NCI-H2196 treated with DMSO at 0.1 percent for 48 hours (cell line): ENCODE results near the gene CFAP206.

ENCODE experiments used
- DNase-seq: peaks from one replicate; lab custom pipeline; 2025; ENCODE audit not compliant: unreplicated experiment; lab: John Stamatoyannopoulos, UW

CFAP206 gene

GRCh38 chr6:87407901-87408720 is at the start of gene CFAP206:
Gene CFAP206 (plus strand): TSS chr6:87407972. CDS start chr6:87409840, 1,868 bp downstream.
- DNase-seq = peak; percentile 74

DNA sequence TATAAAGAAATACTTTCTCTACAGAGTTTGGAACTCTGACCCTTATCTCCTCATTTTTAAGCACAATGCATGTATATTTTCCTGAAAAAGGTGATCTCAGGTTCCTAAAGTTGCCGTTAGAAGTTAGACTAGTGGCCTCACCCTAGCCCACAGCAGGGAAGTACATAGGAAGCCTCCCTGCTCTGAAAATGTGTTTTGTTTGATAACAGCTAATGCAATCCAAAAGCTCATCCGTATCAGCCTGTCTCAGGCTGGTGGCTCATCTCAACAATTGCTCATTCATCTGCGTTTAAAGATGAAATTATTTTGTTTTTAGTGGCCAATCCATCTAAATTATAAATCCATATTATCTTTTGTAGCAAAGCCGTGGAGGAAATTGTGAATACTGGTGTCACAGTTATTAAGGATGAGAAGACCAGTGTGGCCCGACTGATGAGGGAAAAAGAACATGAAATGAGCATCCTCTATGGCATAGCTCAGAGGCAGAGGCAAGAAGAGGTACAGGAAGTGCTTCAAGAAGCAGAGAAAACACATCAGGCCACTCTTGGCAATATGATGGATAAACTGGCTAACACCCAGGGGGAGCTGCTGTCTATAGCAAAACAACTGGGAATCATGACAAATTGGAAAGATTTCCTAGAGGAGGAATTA is 43.0 kb upstream of the CFAP206 start:
- no peak for DNase-seq

GRCh38 chr6:87366072-87366827 is 41.5 kb upstream of the CFAP206 start:
- DNase-seq = no peak

DNA sequence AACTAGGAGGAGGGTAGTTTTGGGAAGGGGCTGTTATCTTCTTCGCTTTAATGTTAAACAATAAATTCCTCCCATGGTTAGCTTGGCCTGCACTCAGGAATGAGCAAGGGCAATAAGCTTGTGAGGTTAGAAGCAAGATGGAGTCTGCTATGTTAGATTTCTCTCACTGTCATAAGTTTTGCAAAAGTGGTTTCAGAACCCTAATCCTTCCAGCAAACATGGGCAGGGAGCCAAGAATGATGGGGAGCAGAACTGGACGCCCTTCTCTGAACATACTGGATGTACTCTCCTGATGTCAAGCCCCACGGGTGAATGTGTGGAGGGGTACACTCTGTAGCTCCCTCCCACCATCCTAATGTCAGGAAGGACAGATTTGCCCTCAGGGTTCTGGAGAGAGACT is 40.9 kb upstream of the CFAP206 start:
- no peak for DNase-seq

DNA sequence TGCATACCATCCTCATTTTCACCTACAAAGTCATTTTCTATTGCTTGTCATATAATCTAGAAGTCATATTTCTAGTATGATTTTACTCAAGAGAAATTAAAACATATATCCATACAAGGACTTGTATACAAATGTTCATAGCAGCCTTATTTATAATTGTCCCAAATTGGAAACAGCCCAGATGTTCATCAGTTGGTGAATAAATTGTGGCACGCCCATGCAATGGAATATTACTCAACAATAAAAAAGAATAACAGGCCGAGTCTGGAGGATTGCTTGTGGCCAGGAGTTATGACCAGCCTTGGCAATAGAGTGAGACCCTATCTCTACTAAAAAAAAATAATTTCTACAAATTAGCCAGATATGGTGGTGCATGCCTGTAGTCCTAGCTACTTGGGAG is 34.4 kb upstream of the CFAP206 start:
- DNase-seq = no peak

- no peak for DNase-seq
Observed at GRCh38 chr6:87375315-87375714, 32.5 kb upstream of the CFAP206 start.

- no peak for DNase-seq
Observed at GRCh38 chr6:87376643-87377042, 31.1 kb upstream of the CFAP206 start.

GRCh38 chr6:87378947-87379346 is 28.8 kb upstream of the CFAP206 start:
- no peak for DNase-seq

DNA sequence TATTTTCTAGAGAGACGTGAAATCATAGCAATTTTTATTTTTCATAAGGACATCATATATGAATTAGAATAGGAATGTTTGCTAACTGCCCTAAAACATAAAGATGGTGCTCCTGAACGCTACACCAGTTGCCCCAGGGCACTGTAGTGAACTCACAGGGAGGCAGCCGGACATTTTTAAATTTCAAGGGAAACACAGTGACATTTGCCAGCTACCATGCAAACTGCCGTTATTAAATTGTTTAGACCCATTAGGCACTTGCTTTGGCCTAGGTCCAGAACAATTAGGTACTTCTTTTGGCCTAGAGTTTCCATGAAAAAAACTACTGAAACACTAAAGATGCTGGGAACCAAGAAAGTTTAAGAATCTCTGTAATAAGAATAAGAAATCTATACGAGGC is 24.9 kb upstream of the CFAP206 start:
- no peak for DNase-seq

GRCh38 chr6:87384038-87384437 is 23.7 kb upstream of the CFAP206 start:
- no peak for DNase-seq

DNA sequence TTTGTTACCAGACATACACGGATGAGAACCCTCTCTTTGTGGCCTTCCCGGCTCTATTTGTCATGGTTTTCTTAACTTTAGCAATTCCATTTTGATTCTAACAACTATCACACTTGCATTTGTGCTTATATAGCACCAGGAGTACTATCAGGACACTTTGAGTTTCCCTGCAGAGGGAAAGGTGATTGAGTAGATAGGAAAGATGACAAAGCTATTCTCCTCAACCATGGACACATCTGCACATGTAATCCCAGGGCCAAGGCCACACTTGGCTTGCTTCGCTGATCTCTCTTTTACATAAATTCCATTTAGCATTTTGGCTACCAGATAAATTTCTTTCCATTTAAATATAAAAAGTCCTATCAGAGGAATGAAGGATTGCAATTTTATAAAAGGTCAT is 23.3 kb upstream of the CFAP206 start:
- no peak for DNase-seq

DNA sequence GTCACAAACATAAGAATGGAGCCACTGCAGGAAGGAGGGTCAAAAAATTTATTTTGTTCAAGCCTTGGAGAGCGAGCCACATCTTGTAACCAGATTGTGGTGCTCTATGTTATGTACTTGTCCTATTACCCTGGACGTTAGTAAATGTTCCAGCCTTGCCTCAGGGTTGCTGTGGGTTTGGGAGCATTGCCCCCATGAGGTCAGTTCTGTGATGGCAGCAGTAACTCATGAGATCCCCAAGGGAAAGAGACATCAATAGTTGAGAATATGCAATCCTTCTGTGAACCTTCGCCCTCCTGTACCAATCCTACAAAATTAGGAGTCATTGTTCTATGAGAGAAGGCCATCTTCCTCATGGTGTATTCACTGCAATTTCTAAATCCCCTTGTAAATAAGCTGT is 16.4 kb upstream of the CFAP206 start:
- DNase-seq = peak; percentile 4

DNA sequence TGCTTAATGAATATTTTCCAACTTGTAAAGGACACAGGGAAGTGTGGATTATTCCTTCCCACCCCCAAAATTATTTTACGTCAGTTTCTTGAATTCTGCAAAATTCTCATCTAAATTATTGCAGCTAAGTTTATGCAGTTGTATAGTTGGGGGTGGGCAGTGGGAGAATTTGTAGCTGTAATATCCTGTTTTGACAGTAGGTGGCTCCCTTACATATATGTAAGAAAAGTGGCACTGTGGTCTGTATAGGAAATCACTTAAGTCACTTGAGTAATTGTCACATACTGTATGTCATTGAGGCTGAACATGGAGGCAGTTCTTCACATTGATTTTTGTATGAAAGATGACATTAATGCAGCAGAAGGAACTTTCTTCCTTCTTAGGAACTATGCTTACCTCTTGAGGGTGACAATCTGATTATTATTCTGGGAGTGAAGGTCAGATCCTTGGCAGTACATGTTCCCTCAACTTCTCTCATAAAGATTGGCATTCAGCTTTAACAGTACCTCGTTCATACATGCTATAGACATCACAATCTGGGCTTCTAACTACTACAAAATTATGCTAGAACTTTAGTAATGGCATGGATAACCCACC is 14.6 kb upstream of the CFAP206 start:
- peak; percentile 34 for DNase-seq

DNA sequence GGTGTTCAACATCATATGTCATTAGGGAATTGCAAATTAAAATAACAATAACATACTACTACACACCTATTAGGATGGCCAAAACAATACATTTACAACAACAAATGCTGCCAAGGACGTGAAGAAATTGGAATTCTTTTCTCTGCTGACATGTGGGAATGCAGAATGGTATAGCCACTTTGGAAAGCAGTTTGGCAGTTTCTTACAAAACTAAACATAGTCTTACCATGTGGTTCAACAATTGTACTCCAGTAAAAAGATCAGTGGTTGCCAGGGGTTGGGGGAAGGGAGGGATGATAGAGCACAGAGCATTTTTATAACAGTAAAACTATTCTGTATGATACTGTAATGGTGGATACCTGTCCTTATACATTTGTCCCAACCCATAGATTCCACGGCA is 12.3 kb upstream of the CFAP206 start:
- no peak for DNase-seq

GRCh38 chr6:87396595-87397392 is 11.0 kb upstream of the CFAP206 start:
- peak; percentile 21 for DNase-seq

DNA sequence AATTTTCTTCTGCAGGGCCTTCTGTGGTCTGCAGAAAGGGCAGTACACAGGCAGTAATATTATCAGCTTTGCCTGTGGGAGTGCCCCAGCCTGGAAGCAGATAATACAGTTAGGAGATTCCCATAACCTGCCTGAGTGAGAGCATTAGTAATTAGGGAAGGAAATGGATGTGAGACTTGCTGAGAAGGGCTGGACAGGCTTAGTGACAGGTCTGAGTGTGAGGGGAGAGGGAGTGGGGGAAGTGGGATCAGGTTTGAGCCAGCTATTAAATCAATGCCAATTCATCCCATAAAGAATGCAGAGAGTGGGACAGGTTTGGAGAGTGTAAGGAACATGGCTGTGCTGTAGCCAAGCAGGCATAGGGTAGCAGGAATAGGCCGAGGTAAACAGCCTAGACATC is 10.1 kb upstream of the CFAP206 start:
- DNase-seq = no peak

- no peak for DNase-seq
Observed at GRCh38 chr6:87401832-87402231, 5.9 kb upstream of the CFAP206 start.

DNA sequence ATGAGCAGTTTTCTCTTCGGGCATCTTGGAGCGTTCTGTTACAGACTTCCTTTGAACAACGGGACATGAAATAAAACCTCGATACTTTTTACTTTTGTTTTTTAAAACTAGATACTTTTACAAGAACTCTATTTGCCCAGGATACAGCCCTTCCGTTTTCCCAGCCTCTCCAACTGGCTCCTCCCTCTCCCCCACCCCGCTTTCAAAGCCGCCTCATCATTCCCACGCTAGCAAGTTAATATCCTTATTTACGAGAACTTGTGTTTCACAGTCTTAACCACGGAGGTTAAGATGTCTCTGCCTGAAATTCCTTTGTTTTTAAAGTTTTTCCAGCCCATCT is 241 bp upstream of the CFAP206 start:
- DNase-seq = peak; percentile 57

GRCh38 chr6:87408721-87409155 is 966 bp downstream of the CFAP206 start:
- DNase-seq = no peak

DNA sequence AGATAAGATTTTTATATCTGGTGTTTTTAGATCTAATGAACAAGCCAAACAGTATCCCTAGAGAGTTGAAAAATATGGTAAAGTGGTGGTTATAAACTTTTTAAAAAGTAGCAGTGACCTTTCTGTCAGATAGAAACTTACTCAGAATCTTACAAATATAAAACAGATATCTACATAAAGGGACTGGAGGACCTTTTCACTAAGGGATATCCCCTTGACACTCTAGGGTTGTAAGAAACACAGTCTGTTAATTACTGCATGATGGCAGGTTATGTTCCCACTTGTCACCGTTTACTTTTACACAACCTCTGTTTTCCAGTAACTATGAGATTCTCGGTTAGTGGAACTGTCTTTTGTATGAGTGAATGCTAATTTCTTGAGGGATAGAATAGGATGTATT is 11.5 kb downstream of the CFAP206 start:
- DNase-seq = no peak

DNA sequence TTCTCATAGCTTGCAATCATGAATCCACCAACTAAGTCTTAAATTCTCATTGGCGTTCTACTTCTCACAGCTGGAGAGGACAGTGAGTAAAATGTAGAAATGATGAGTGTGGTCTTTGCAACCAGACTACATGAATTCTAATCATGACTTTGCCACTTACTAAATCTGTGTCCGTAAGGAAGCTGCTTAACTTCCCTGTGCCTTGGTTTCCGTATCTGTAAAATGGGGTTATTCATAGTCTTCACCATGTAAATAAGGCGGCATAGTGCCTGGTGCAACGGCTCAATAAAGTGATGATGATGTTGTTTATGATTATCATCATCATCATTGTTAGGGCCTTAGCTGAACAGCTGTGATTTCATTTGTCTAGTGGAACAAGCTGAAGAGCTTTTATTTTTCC is 12.6 kb downstream of the CFAP206 start:
- no peak for DNase-seq
